Ovary (tissue), 9 donors: ENCODE measurements around the gene TEX13B. TPM values are rescaled to one million over a fixed set of nuclear protein-coding genes. Genes with fewer than 3 reads are reported as not detected.

Source experiments
- DNase-seq, 5 donors: peaks; one replicate each; pipeline ENCODE4 v3.0.0-alpha.2; 2019 to 2020
- H3K27ac ChIP-seq, 2 donors: fragments of 200-600 bp; one replicate each; pipeline versions ENCODE4 v1.5.1 to v1.8.0; 2019 to 2022
- H3K27me3 ChIP-seq: fragments of 200-600 bp; one replicate; pipeline ENCODE4 v1.8.0; 2022
- H3K36me3 ChIP-seq: fragments of 200-600 bp; sonication (generic); one replicate; pipeline ENCODE4 v1.5.1; 2019
- H3K4me1 ChIP-seq: one replicate; pipeline ENCODE4 v1.8.1; 2013; ENCODE audit warnings: mild to moderate bottlenecking, moderate library complexity; ENCODE audit not compliant: insufficient read depth
- H3K4me3 ChIP-seq: fragments of 200-600 bp; sonication (generic); one replicate; pipeline ENCODE4 v1.5.1; 2017
- H3K9me3 ChIP-seq, 2 donors: fragments of 200-600 bp in 1 of 2; sonication (generic) in 1 of 2; one replicate each; pipeline versions ENCODE4 v1.5.1 to v1.8.1; 2013 to 2019; ENCODE audit warnings: mild to moderate bottlenecking in 1 of 2, moderate library complexity in 1 of 2
- CTCF ChIP-seq, 3 donors: fragments of 450-650 bp in 2 of 3; fragments of 200-600 bp in 1 of 3; IDR thresholded peaks; one replicate each; pipeline versions ENCODE4 v1.5.1 to v1.8.0; 2016 to 2022; ENCODE audit warnings: antibody characterized with exemption in 3 of 3, mild to moderate bottlenecking in 1 of 3
- EP300 ChIP-seq: sonication (generic); formaldehyde crosslinking; IDR thresholded peaks from one replicate; pipeline ENCODE4 v1.6.1; 2017; ENCODE audit warnings: antibody characterized with exemption
- POLR2A ChIP-seq: fragments of 450-650 bp; IDR thresholded peaks from one replicate; pipeline ENCODE4 v1.6.1; 2017; ENCODE audit warnings: antibody characterized with exemption, mild to moderate bottlenecking, moderate library complexity
- WGBS, 3 donors: extraction: QIAGEN DNeasy Blood & Tissue Kit in 1 of 3; methylation state at CpG; one replicate each; pipeline versions ENCODE4 v1.1.5 to v1.1.7; 2013 to 2017; 5-methylcytosine and 5-hydroxymethylcytosine counted together
- intact Hi-C, 4 donors: fragments of 100-400 bp; cut with DNase I; formaldehyde crosslinking; loops; one replicate each; pipeline versions ENCODE4 v1.11.0 to v1.15.1; 2022 to 2023
- polyA plus RNA-seq, 2 donors: library from polyadenylated mRNA; stranded (reverse); fragments of 200-250 nt in 1 of 2; fragments of 350-450 nt in 1 of 2; fragmentation: Illumina TruSeq in 1 of 2; extraction: RNeasy Lipid Tissue Mini Kit (QIAGEN cat#74804) in 1 of 2; gene quantifications; one replicate each; pipeline ENCODE4 v1.2.3, GENCODE V29; 2013 to 2014
- total RNA-seq, 7 donors: library from RNA; depleted of rRNA in 2 of 7; stranded (reverse); fragments of >200 nt in 2 of 7; fragmentation: NEBNext Ultra II Directional in 3 of 7; extraction: Animal tissue kit (Norgen Biotek cat#: 25700) in 3 of 7; gene quantifications; one replicate each; pipeline versions ENCODE4 v1.1.0 to v1.2.4, GENCODE V29; 2016 to 2023
- donor health status: DM: no; HTN: no; CAD: no; lungs with moderate emphysema.
- donor health status: DM: no; HTN: no; CAD: no.
- donor health status: Bipolar disorder and iron deficiency.
- donor health status: DM: yes; HTN: yes; CAD: no.
- donor health status: DM: no; HTN: no; CAD: no.
- donor health status: DM: yes; HTN: yes; CAD: no.

TEX13B gene
- total and polyA plus RNA-seq, 9 donors = not detected

- Histone ChIP-seq H3K9me3 (no peaks in the 10 kb centered on the region), H3K36me3 (no peaks in the 10 kb centered on the region), H3K27me3 (no peaks in the 10 kb centered on the region), H3K4me1 (no peaks in the 10 kb centered on the region), H3K27ac (no peak overlapping the region), H3K4me3 (no peak overlapping the region)
- DNase-seq = no peak
- TF ChIP-seq EP300 (no peak), POLR2A (no peak), CTCF (IDR thresholded peaks at IDR 0.05) (no peak)
- WGBS, 3 donors = 21 to 32% (median 32%) methylated on average over 2 of the region's 2 CpGs
- intact Hi-C loops = no loop called here
Measured at GRCh38 chrX:107985033-107985432, 2.9 kb upstream of the TEX13B start.

DNA sequence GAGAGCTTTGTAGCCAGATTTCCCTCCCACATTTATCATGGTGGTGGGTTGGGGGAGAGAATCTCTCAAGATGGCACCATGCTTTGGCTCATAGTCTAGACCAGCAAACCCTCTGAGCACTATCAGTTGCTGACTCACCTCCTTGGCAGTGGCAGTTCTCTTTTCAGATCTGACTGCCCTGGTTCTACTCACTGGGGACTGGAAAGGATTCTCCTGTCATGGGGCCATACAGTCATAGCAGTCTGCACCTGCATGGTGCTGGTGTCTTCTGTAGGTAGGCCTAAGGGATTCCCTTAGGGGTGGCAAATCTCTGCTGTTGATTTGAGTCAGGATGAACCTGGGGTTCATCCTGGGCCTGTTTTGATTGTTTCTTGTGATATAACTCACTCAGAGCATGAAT, 2.6 kb downstream of the TEX13B start:
- TF ChIP-seq POLR2A (no peak), EP300 (no peak), CTCF (IDR thresholded peaks at IDR 0.05) (no peak)
- Histone ChIP-seq H3K4me3 (no peak overlapping the region), H3K27me3 (no peaks in the 10 kb centered on the region), H3K27ac (no peak overlapping the region), H3K36me3 (no peaks in the 10 kb centered on the region), H3K9me3 (no peaks in the 10 kb centered on the region), H3K4me1 (no peaks in the 10 kb centered on the region)
- intact Hi-C loops = no loop called here
- no peak for DNase-seq

DNA sequence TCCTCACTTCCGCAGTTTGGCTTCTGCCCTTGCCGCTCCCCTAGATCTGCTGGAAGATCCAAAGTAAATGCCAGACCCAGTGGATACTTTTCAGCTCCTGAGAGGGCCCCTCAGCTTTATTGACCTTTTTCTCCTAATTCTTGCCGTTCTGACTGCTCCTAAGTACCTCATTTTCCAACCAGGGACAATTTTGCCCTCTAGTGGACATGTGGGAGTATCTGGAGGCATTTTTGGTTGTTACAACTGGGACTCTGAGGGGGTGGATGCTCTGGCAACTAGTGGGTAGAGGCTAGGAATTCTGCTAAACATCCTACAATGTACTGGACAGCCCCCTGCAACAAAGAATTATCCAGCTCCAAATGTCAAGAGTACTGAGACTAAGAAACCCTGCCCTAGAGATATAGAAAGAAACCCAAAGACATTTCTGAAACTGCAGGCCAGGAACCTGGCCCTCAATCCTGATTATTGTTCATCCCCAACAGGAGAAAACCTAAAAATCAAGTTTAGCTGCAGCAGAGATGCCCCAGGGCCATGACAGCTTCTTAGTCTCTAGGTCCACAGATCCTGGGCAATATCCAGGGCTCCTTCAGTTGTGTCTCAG, 3.4 kb downstream of the TEX13B start:
- DNase-seq = no peak
- 32 to 39% (median 33%) methylated on average over 3 of the region's 3 CpGs for WGBS, 3 donors

GRCh38 chrX:107978071-107978470, 4.1 kb downstream of the TEX13B start:
- 68 to 75% (median 71%) methylated on average over 4 of the region's 4 CpGs for WGBS, 3 donors
- Histone ChIP-seq H3K4me3 (no peak overlapping the region), H3K4me1 (no peaks in the 10 kb centered on the region), H3K9me3 (no peaks in the 10 kb centered on the region), H3K36me3 (no peaks in the 10 kb centered on the region), H3K27ac (no peak overlapping the region), H3K27me3 (no peaks in the 10 kb centered on the region)
- no peak for DNase-seq
- TF ChIP-seq EP300 = no peak
- no peak for TF ChIP-seq POLR2A
- TF ChIP-seq CTCF (IDR thresholded peaks at IDR 0.05) = no peak
- intact Hi-C loops = no loop called here

More for the DNA sequence above, 3.4 kb downstream of the TEX13B start:
- H3K4me1 ChIP-seq = no peaks in the 10 kb centered on the region
- H3K27me3 ChIP-seq = no peaks in the 10 kb centered on the region
- H3K36me3 ChIP-seq = no peaks in the 10 kb centered on the region
- no peak overlapping the region for H3K27ac ChIP-seq
- H3K4me3 ChIP-seq = no peak overlapping the region
- intact Hi-C loops = no loop called here
- TF ChIP-seq EP300 (no peak), POLR2A (no peak), CTCF (IDR thresholded peaks at IDR 0.05) (no peak)
- H3K9me3 ChIP-seq = no peaks in the 10 kb centered on the region
